K562 (cell line): ENCODE measurements around the gene PITHD1. TPM values are rescaled to one million over a fixed set of nuclear protein-coding genes. Genes with fewer than 3 reads are reported as not detected.
A peak's percentile ranks its signal among the peaks of the same experiment; 100 is the strongest.

Experiments
- CUX1 ChIP-seq: fragments of 200-800 bp; sonication (Bioruptor generic); IDR thresholded peaks from 2 replicates; pipeline ENCODE4 v1.6.1; 2016; ENCODE audit warnings: missing genetic modification characterization, missing compliant biosample characterization
- ETS1 ChIP-seq: conservative IDR thresholded peaks from 2 replicates; pipeline ENCODE4 v1.6.1; 2011; ENCODE audit warnings: low read depth, mild to moderate bottlenecking, low read length; ENCODE audit not compliant: control insufficient read depth
- ILF3 ChIP-seq: fragments of 450-650 bp; IDR thresholded peaks from 2 replicates; pipeline ENCODE4 v1.6.1; 2018; ENCODE audit warnings: antibody characterized with exemption, mild to moderate bottlenecking, moderate library complexity, borderline replicate concordance
- KDM2B ChIP-seq: fragments of 250-450 bp; sonication (Bioruptor Pico); IDR thresholded peaks from 2 replicates; pipeline ENCODE4 v1.8.0; 2021; ENCODE audit warnings: mild to moderate bottlenecking, moderate library complexity
- LCOR ChIP-seq: sonication (generic); formaldehyde crosslinking; IDR thresholded peaks from 2 replicates; pipeline ENCODE4 v1.8.0; 2022; ENCODE audit warnings: mild to moderate bottlenecking, missing genetic modification reagents
- MIER1 ChIP-seq: fragments of 450-650 bp; IDR thresholded peaks from 2 replicates; pipeline ENCODE4 v1.6.1; 2016; ENCODE audit warnings: antibody characterized with exemption, mild to moderate bottlenecking, low read depth
- NR1H2 ChIP-seq: sonication (generic); formaldehyde crosslinking; IDR thresholded peaks from 2 replicates; pipeline ENCODE4 v1.4.0; 2020; ENCODE audit warnings: mild to moderate bottlenecking, missing genetic modification reagents
- RBFOX2 ChIP-seq: fragments of 200-400 bp; formaldehyde crosslinking; IDR thresholded peaks from 2 replicates; pipeline ENCODE4 v1.6.1; 2017; ENCODE audit warnings: low read depth, mild to moderate bottlenecking, low read length, moderate library complexity
- RBM39 ChIP-seq: fragments of 200-400 bp; formaldehyde crosslinking; optimal IDR thresholded peaks from 2 replicates; pipeline ENCODE3; 2018; ENCODE audit warnings: low read depth, low read length
- SAP30 ChIP-seq: fragments of 200-600 bp; sonication (generic); IDR thresholded peaks from 2 replicates; pipeline ENCODE4 v1.6.1; 2012; ENCODE audit warnings: borderline replicate concordance, low read depth, mild to moderate bottlenecking, moderate library complexity, low read length, control low read depth, inconsistent platforms; ENCODE audit not compliant: insufficient read depth, poor library complexity, severe bottlenecking
- TCF7 ChIP-seq: sonication (generic); IDR thresholded peaks from 2 replicates; pipeline ENCODE4 v1.6.1; 2016; ENCODE audit warnings: antibody characterized with exemption, borderline replicate concordance
- ZNF12 ChIP-seq: sonication (generic); formaldehyde crosslinking; IDR thresholded peaks from 2 replicates; pipeline ENCODE4 v1.4.0; 2020; ENCODE audit warnings: mild to moderate bottlenecking, missing genetic modification reagents
- ZNF511 ChIP-seq: sonication (generic); formaldehyde crosslinking; IDR thresholded peaks from 2 replicates; pipeline ENCODE4 v1.8.0; 2022; ENCODE audit warnings: mild to moderate bottlenecking, missing genetic modification reagents
- ZNF764 ChIP-seq: fragments of 250-450 bp; sonication (Bioruptor Pico); IDR thresholded peaks from 2 replicates; pipeline ENCODE4 v1.4.0; 2020; ENCODE audit warnings: low read depth, mild to moderate bottlenecking, moderate library complexity
- polyA plus RNA-seq, 8 experiments: library from polyadenylated mRNA; depleted of rRNA in 4 of 8; stranded (reverse) in 5 of 8; unstranded in 3 of 8; fragments of >200 nt; fragmentation: Nextera tagmentation in 2 of 8; fragmentation: Illumina TruSeq in 1 of 8; extraction: Ambion mirVana in 2 of 8; extraction: Trizol in 1 of 8; gene quantifications; 2 replicates each; pipeline versions ENCODE4 v1.2.1 to v1.2.3, GENCODE V29; 2011 to 2014; ENCODE audit warnings: inconsistent platforms in 1 of 8, missing spikeins in 1 of 8
- total RNA-seq, 7 experiments: library from RNA; depleted of rRNA in 6 of 7; stranded (reverse); fragments of >200 nt in 6 of 7; fragmentation: Illumina TruSeq in 2 of 7; extraction: Trizol in 2 of 7; gene quantifications; 2 replicates each; pipeline versions ENCODE4 v1.2.1 to v1.2.3, GENCODE V29; 2011 to 2021; ENCODE audit warnings: low replicate concordance in 1 of 7

Gene PITHD1
- total and polyA plus RNA-seq, 9 of the 15 experiments (the other 6 are each of a cell fraction or from before 2014, with no cell fraction given) = 46.5 to 175 (median 149) TPM

- no peak for TF ChIP-seq CUX1 (CRISPR knock-in tag)
- no peak for TF ChIP-seq RBM39
- no peak for TF ChIP-seq NR1H2 (CRISPR knock-in tag)
- peak; percentile 62 for TF ChIP-seq RBFOX2
- no peak for TF ChIP-seq KDM2B (CRISPR knock-in tag)
- no peak for TF ChIP-seq ZNF12 (CRISPR knock-in tag)
- no peak for TF ChIP-seq ILF3
- no peak for TF ChIP-seq ETS1
- no peak for TF ChIP-seq ZNF764 (CRISPR knock-in tag)
- TF ChIP-seq MIER1 = no peak
- TF ChIP-seq LCOR (CRISPR knock-in tag) = no peak
- TF ChIP-seq ZNF511 (CRISPR knock-in tag) = no peak
- no peak for TF ChIP-seq TCF7
- TF ChIP-seq SAP30 = no peak
- TF ChIP-seq, all 486 proteins: peak for 5
Observed at GRCh38 chr1:23792151-23792945, 14.1 kb downstream of the PITHD1 start (continued).
